NT2/D1 (cell line): ENCODE results near the gene AURKA.

ENCODE experiments used
- SUZ12 ChIP-seq: IDR thresholded peaks from 2 replicates; pipeline ENCODE4 v1.6.1; 2011; ENCODE audit not compliant: insufficient read length, insufficient read depth; ENCODE audit errors: extremely low read depth
- YY1 ChIP-seq: IDR thresholded peaks from 2 replicates; pipeline ENCODE4 v1.6.1; 2011; ENCODE audit not compliant: insufficient read length, insufficient read depth

GRCh38 chr20:56368351-56369134, 23.5 kb downstream of the AURKA start:
- TF ChIP-seq YY1, result no peak
- no peak for TF ChIP-seq SUZ12
